GM10266 (cell line): ENCODE results near the gene DDOST.

Experiments
- DNase-seq: peaks from one replicate; pipeline ENCODE4 v3.0.0; 2012; ENCODE audit errors: extremely low spot score
- TF ChIP-seq, protein P1 (sequence below): IDR thresholded peaks from 2 replicates; pipeline ENCODE4 v1.5.1; 2012; ENCODE audit warnings: mild to moderate bottlenecking, low read depth; ENCODE audit not compliant: control insufficient read depth, insufficient read depth; ENCODE audit errors: missing control alignments

The DDOST gene

DNA sequence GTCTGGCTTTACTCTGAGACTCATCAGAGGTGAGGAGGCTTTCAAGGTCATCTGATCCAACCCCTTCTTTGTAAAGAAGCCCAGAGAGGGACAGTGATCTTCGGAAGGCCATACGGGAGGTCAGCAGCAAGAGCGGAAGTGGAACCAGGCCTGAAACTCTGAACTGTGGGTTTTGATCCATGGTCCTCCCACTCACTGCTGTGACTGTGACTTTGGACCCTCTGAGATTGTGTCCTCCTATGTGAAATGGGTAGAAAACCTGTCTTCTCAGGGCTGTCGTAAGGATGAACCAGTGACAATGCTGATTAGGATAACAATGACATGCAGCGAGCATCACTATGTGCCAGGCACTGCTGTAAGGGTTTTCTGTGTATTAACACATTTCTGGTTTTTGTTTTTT lies 9.8 kb upstream of the DDOST start:
- TF ChIP-seq, protein P1, sequence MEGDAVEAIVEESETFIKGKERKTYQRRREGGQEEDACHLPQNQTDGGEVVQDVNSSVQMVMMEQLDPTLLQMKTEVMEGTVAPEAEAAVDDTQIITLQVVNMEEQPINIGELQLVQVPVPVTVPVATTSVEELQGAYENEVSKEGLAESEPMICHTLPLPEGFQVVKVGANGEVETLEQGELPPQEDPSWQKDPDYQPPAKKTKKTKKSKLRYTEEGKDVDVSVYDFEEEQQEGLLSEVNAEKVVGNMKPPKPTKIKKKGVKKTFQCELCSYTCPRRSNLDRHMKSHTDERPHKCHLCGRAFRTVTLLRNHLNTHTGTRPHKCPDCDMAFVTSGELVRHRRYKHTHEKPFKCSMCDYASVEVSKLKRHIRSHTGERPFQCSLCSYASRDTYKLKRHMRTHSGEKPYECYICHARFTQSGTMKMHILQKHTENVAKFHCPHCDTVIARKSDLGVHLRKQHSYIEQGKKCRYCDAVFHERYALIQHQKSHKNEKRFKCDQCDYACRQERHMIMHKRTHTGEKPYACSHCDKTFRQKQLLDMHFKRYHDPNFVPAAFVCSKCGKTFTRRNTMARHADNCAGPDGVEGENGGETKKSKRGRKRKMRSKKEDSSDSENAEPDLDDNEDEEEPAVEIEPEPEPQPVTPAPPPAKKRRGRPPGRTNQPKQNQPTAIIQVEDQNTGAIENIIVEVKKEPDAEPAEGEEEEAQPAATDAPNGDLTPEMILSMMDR = no peak
- DNase-seq = no peak

DNA sequence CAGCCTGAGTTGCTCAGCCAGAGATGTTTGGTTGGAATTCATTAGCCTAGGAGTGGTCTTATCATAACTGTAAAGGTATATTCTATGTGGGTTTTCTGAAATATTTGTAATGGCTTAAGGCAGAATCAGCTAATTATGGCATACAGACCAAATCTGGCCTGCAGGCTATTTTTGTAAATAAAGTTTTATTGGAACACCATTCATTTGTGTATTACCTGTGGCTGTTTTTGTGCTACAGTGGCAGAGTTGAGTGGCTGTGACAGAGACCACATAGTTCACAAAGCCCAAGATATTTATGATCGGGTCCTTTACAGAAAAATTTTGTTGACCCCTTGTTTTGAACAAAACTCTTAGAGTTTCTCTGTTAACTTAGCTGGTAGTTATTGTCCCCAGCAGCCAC lies 7.4 kb upstream of the DDOST start:
- TF ChIP-seq, protein P1 = no peak
- DNase-seq = no peak

DNA sequence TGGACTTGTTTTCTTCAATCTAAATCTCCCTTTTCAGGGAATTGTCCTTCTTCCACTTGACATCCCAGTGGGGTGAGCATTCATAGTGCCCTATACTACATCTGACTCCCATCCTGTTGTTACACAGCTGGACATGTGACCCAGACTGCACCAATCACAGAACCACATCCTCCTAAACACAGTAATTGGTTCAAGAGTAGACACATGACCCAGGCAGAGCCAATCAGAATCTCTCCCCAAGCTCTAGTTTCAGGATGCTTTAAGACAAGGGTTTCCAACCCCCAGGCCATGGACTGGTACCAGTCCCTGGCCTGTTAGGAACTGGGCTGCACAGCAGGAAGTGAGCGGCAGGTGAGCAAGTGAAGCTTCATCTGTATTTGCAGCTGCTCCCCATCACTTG lies 5.6 kb upstream of the DDOST start:
- DNase-seq = no peak
- TF ChIP-seq, protein P1 = no peak

DNA sequence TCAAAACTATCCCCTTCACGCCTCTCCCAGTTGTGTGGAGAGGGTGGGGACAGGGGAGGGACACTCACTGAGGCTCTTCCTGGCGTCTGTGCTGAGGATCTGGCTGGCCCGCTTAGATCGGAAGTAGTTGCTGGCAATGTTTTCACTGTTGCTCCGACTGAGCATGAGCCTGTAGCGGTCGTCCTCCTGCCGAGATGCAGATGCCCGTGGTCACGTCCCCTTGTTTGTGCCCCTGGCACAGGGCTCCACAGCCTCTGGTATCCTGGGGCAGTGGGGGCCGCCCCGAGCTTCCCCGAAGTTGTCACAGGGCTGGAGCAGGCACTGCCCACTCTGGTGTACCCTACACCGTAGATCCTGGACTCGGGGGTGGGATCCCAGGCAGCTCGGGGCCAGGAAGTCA lies 5.0 kb upstream of the DDOST start:
- no peak for DNase-seq
- TF ChIP-seq, protein P1 = no peak

DNA sequence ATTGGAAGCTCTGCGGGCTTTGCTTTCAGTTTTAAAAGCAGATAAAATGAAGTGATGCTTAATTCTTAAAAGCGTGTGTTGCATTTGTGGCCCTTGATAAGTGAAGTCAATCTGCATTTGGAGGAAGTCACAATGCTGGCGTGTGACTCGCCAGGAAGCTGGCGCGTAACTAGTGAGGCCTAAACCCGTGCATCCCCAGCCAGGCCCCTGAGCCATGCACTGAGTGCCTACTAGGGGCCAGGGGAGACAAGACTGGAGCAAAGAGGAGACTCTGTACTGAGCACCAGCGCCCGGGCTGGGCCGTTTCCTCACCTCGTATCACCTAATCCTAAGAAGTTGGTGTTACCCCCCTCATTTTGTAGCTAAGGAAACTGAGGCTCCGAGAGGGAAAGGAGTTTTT lies 4.6 kb upstream of the DDOST start:
- DNase-seq = no peak
- TF ChIP-seq, protein P1 = no peak

DNA sequence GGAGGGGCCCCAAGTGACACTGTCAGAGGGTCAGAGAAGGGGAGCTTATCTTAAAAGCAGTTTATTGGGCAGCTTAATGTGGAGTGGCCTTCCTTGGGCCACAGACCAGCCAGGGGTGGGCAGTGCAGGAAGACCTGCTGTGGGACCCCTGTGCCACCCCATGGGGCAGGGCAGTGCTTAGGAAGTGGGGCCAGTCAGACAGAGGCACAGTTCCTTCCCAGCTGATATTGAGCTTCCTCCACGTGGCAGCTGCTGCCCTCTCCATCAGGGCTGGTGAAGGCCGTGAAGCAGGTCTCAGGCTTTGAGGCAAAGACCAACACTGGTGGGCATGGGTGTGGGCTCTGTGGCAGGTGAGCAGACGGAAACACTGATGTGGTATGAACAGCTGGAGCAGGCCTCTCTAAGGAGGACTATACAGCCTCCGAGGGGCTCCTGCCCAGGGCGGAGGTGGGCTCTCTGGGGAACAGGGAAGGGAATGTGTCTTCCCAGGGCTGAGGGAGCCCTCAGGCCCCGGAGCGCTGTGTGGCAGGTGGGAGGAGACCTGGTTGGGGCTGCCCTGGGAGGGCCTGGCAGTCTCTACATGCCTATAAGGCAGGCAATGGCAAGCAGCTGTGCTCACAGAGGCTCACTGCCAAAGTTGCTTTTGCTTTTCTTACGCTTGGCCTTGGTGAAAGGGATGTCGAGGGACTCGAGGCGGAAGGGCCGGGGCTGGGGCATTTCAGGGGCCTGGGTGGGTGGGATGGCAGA lies 3.0 kb upstream of the DDOST start:
- no peak for DNase-seq
- TF ChIP-seq, protein P1 = no peak

DNA sequence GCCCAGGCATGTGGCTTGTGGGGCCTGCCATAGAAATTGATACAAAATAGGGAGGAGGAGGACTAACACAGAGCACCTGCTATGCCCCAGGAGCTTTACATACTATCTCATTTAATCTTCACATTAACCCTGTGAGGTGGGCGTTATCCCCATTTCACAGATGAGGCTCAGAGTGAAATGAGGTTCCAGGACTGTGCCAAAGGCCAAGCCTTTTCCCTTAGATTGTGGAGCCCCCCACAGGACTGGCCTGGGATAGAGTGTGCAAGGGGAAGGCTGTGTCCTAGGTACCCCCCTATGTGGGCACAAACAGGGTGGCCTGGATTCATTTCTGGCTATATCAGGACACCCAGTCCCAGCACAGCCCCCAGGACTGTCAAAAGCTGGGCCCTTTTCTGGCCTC lies 2.2 kb upstream of the DDOST start:
- TF ChIP-seq, protein P1 = no peak
- no peak for DNase-seq
